HG02798 (cell line): Measurements from ENCODE around the gene TIAM2.
A peak's percentile ranks its signal among the peaks of the same experiment; 100 is the strongest.
"Not testable (repeated sequence)": the region's sequence is repeated elsewhere in the genome, so short reads cannot be mapped to it uniquely, and the experiment has no call there.

Experiments used
- ATAC-seq: cut with Tn5 transposase; IDR thresholded peaks from one replicate; pipeline ENCODE4 v1.9.1; 2021; ENCODE audit warnings: mild to moderate bottlenecking; ENCODE audit not compliant: unreplicated experiment, poor library complexity

The TIAM2 gene

GRCh38 chr6:154995254-154996015, at the start of gene TIAM2:
Gene TIAM2, plus strand, starts transcription at chr6:154995315. Its CDS starts 133,909 bp downstream, at chr6:155129224.
- ATAC-seq = no peak

GRCh38 chr6:154950979-154951344, 44.2 kb upstream of the TIAM2 start:
- ATAC-seq = no peak

DNA sequence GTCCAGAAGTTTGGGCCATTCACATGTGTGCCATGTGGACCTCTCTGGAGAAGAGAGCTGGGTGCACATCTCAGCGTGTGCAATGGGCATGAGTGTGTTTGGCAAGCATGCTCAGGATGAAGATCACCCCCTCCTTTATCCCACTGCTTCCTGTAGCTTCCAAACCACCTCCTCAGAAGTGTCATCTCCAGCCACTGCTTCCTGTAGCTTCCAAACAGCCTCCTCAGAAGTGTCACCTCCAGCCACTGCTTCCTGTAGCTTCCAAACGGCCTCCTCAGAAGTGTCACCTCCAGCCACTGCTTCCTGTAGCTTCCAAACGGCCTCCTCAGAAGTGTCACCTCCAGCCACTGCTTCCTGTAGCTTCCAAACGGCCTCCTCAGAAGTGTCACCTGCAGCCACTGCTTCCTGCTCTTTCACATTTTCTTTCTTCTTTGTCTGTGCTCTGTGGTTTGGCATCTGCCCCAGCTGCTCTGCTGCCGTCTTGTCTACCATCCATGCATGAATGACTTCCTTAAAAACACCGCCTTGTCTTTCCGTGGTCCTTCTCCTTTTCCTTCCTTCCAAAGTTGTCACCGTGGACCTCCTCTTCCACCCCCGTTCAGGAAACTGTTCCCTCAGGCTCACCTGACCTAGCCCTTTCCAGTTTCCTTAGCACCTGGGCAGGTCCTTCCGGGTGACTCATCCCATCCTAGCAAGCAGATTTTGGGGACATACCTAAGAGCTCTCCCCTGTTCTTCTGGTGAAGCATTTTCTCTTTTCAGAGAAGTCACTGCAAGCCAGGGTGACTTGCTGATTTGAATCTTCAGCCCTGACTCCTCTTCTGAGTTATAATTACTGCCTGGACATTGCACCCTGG, 43.5 kb upstream of the TIAM2 start:
- peak; percentile 73 for ATAC-seq

DNA sequence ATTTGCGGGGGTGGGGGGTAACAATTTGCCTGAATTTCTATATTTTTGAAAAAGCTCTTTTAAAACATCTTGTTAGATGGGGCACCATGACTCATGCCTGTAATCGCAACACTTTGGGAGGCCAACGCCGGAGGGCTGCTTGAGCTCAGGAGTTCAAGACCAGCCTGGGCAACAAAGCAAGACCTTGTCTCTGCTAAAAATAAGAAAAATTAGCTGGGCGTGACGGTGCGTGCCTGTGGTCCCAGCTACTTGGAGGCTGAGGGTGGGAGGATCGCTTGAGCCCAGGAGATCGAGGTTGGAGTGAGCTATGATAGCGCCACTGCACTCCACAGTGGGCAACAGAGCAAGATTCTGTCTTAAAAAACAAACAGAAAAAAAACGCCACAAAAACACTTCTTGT, 41.5 kb upstream of the TIAM2 start:
- ATAC-seq = no peak

DNA sequence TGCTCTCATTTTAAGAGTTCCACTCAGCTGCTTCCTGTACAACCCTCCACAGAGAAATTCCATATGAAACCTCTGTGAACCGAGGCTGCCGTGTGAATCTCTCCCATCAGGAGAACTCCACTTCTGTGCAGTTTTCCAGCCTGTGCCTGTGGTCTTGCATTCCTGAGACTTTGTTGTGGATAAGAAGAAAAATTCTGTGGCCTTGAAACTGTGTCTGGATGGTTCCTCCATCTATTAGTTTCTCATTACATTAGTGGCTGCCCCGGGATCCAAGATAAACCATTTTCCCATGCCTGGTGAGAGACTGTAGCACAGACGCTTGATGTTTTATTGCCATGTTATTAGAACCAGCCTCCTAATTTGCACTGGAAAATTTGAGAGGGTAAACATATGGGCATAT, 40.8 kb upstream of the TIAM2 start:
- no peak for ATAC-seq

DNA sequence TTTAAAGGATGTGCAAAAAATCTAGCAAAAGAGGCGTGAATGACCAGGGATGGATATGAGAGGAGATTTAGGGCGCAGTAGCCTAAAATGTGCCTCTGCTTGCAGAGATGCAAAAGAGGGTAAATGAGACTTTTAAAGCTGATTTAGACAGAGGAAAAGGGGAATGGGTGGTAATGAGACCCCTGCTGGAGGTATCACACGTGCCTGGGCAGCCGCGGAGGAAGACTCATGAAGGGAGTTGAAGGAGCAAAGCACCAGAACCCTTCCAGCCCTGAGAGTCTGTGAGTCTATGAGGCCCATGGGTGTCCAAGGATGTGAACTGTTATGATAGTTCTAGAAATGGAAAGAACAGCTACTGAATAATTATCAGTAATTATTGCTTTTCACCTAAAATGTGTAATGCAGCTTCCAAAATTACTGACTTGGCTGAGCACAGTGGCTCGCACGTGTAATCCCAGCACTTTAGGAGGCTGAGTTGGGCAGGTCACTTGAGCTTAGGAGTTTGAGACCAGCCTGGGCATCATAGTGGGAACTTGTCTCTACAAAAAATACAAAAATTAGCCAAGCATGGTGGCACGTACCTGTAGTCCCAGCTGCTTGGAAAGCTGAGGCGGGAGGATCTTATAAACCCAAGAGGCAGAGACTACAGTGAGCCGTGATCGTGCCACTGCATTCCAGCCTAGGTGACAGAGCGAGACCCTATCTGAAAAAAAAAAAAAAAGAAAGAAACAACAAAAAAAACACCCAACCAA, 38.2 kb upstream of the TIAM2 start:
- ATAC-seq = no peak

DNA sequence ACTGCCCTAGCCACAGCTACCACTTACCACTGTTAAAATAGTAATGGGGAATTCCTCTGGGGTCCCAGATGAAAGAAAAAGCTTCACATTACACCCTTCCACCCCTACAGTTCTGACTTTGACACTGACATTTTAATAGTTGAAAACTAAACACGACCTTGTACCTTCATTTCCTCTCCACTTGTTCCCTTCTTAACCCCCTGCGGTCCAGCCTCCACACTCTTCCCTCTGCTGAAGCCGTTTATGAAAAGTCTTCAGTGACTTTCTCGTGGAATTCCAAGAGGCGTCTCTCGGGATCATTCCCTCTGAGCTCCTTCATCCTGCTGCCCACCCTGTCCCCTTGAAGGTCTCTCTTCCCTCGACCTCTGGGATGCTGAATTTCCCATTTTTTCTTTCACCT, 36.6 kb upstream of the TIAM2 start:
- ATAC-seq = no peak

DNA sequence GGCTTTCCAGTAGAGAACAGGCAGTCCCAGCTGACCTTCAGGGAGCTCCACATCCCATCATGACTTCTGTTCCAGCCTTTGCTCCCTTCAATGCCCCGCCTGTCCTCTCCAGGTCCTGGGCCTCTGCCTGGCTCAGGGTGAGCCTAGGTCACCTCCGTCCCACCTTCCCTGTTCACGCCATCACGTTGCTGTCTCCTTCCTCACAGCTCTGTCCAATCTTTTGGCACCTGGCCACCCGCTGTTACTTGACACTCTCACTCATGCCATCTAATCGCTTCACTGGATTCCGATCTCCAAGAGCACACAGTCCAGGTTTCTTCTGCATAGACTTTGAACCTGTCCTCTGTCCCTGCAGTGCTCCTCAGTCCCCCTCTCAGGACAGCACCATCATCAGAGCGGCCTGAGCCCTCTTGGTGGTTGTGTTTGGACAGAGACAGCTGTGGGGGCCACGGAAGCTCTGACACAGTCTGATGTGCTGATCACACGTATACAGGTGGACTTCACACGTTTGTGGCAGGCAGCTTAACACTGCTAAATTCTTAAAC, 34.7 kb upstream of the TIAM2 start:
- ATAC-seq = no peak

- ATAC-seq = no peak
Observed at GRCh38 chr6:154960854-154961530, 34.1 kb upstream of the TIAM2 start.

GRCh38 chr6:154962753-154963152, 32.4 kb upstream of the TIAM2 start:
- no peak for ATAC-seq

- not testable (repeated sequence) for ATAC-seq
Observed at GRCh38 chr6:154966065-154966770, 28.9 kb upstream of the TIAM2 start.

DNA sequence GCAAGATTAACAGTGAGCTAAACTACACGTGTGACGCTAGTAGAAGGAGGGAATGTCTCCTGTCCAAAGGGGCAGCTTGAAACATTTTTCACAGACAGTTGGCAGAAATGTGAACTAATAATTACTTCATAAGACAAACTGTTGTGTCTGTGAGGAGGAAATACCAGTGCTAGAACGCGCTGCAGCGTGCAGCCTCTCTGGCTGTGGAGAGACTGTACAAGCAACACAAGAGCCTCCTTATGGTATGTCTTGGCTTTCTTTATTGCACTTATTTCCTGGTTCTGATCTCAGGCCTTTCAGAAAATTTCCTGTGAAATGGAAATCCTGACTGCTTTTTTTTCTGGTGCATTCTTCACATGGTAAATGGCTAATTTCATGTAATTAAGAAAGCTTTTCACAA, 25.3 kb upstream of the TIAM2 start:
- ATAC-seq = no peak

- ATAC-seq = no peak
Observed at GRCh38 chr6:154974485-154975149, 20.5 kb upstream of the TIAM2 start.

DNA sequence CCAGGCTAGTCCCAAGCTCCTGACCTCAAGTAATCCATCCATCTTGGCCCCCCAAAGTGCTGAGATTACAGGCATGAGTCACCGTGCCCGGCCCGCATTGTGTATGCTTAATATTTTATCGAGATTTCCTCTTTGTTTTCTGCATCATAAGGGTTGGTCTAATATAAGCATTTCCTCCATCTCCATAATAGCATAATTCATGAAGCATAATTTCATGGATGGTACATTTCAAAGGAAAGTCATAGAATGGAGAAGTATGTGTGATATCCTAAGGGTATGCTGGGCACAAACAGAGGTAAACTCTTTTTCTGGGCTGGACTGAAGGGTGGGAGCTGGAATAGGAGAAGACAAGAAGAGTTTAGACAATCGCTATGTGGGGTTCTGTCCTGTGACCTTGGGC, 17.5 kb upstream of the TIAM2 start:
- ATAC-seq = no peak

- no peak for ATAC-seq
Observed at GRCh38 chr6:154980273-154981078, 14.6 kb upstream of the TIAM2 start.

DNA sequence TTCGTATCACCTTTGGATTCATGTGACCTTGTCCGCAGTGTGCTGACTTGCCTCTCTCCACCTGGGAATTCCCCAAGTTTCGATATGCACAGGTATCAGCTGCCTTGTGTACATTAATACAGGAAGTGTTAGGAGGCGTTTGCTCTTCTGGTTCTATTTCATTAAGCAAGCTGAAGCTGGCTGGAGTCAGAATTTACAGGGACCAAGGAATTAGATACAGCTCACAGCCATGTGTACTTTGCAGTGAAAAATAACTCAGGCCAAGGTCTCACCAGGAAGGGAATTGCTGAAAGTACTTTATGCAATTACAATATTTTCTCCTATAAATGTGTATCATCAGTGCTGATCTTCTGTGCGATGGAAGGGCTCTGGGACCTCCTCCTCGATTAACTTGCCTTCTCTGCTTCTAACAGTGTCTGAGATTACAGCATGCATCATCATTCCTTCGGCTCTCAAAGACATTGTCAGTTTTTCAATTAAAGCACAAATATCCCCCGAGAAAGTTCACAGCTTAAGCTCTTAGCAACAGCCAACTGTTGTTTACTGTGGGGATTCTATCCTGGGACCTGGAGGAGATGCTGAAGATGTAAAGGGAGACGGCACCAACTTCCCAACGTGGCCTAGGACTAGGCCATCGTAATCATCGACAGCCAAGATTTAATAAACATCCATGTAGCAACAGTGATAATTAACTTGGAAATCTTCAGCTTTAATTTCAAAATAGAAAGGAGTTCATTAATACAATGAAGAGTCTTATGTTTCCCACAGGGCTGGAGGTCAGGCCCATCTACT, 13.8 kb upstream of the TIAM2 start:
- peak; percentile 70 for ATAC-seq

DNA sequence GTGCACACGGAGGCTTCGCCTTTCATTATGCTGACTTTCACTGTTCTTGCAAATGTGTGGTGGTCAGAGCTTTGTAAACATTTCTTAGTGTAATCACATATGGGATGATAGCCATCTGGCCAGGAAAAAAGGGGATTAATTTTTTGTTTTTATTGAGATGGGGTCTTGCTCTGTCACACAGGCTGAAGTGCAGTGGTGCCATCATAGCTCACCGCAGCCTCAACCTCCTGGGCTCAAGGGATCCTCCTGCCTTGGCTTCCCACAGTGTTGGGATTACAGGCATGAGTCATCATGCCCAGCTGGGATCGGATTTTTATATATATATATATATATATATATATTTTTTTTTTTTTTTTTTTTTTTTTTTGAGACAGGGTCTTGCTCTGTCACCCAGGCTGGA, 11.0 kb upstream of the TIAM2 start:
- no peak for ATAC-seq
